HUDEP-2 (cell line): ENCODE results near the gene CRYL1.

ENCODE experiments used
- DNase-seq, 76 experiments: peaks; one replicate each; lab custom pipeline; 2025; ENCODE audit not compliant: unreplicated experiment in 76 of 76; lab: John Stamatoyannopoulos, UW

The CRYL1 gene

GRCh38 chr13:20525601-20526544 is at the start of gene CRYL1:
CRYL1 (minus strand) TSS chr13:20525857; CDS start chr13:20525794, 63 bp downstream.
- peak in 42 of 76 experiments; percentile 4 to 65 (median 28) for DNase-seq

GRCh38 chr13:20573636-20574035 is 48.0 kb upstream of the CRYL1 start:
- DNase-seq, result no peak

GRCh38 chr13:20573186-20573585 is 47.5 kb upstream of the CRYL1 start:
- no peak for DNase-seq

- no peak for DNase-seq
Observed at GRCh38 chr13:20571676-20572075, 46.0 kb upstream of the CRYL1 start.

GRCh38 chr13:20570517-20570916 is 44.9 kb upstream of the CRYL1 start:
- DNase-seq, result no peak

- no peak for DNase-seq
Observed at GRCh38 chr13:20567881-20568528, 42.3 kb upstream of the CRYL1 start.

- DNase-seq, result peak; percentile 13 to 90 (median 82)
Observed at GRCh38 chr13:20566898-20567874, 41.5 kb upstream of the CRYL1 start, which contains the start of gene IFT88. IFT88 (plus strand) TSS chr13:20567157; CDS start chr13:20574386, 7,229 bp downstream.

- DNase-seq, result peak in 6 of 76 experiments; percentile 19 to 51 (median 27)
Observed at GRCh38 chr13:20566468-20566897, 40.8 kb upstream of the CRYL1 start.

- no peak for DNase-seq
Observed at GRCh38 chr13:20565115-20565736, 39.6 kb upstream of the CRYL1 start.

GRCh38 chr13:20561741-20562140 is 36.1 kb upstream of the CRYL1 start:
- DNase-seq, result no peak

GRCh38 chr13:20559659-20560356 is 34.2 kb upstream of the CRYL1 start:
- DNase-seq, result no peak

- DNase-seq, result no peak
Observed at GRCh38 chr13:20558982-20559381, 33.3 kb upstream of the CRYL1 start.

- DNase-seq, result no peak
Observed at GRCh38 chr13:20553311-20553710, 27.7 kb upstream of the CRYL1 start.

GRCh38 chr13:20550799-20551198 is 25.1 kb upstream of the CRYL1 start:
- DNase-seq, result no peak

GRCh38 chr13:20547479-20547908 is 21.8 kb upstream of the CRYL1 start:
- DNase-seq, result no peak

GRCh38 chr13:20546556-20546955 is 20.9 kb upstream of the CRYL1 start:
- DNase-seq, result peak in 1 of 76 experiments; percentile 4

- no peak for DNase-seq
Observed at GRCh38 chr13:20544201-20544923, 18.7 kb upstream of the CRYL1 start.

GRCh38 chr13:20536992-20537391 is 11.3 kb upstream of the CRYL1 start:
- no peak for DNase-seq
